Stromal cell of bone marrow (primary cell): ENCODE measurements around the gene DNAJC5.
"Not testable (repeated sequence)": the region's sequence is repeated elsewhere in the genome, so short reads cannot be mapped to it uniquely, and the experiment has no call there.

Source experiments
- DNase-seq: peaks from one replicate; pipeline ENCODE4 v3.0.0-alpha.2; 2012; ENCODE audit warnings: low read depth

DNAJC5 gene

DNA sequence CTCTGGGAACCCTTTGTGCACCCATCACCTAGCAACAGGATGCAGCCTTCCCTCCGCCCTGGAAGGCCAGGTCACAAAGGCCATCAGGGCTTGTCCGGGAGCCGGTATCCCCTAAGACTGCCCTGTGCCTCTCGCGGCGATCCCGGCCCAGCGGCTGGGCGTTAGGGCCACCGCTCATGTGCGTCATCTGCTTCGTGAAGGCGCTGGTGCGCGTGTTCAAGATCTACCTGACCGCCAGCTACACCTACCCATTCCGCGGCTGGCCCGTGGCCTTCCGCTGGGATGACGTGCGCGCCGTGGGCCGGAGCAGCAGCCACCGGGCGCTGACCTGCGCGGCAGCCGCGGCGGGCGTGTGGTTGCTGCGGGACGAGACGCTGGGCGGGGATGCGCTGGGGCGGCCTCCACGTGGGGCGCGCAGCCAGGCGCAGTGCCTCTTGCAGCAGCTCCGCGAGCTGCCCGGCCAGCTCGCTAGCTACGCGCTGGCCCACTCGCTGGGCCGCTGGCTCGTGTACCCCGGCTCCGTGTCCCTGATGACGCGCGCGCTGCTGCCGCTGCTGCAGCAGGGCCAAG is 33.5 kb upstream of the DNAJC5 start, which contains the start of gene ABHD16B:
Gene ABHD16B, plus strand, starts transcription at position 134 of the 570 bp plus-strand sequence. Its CDS starts 43 bp downstream, at position 177.
- DNase-seq = no peak

DNA sequence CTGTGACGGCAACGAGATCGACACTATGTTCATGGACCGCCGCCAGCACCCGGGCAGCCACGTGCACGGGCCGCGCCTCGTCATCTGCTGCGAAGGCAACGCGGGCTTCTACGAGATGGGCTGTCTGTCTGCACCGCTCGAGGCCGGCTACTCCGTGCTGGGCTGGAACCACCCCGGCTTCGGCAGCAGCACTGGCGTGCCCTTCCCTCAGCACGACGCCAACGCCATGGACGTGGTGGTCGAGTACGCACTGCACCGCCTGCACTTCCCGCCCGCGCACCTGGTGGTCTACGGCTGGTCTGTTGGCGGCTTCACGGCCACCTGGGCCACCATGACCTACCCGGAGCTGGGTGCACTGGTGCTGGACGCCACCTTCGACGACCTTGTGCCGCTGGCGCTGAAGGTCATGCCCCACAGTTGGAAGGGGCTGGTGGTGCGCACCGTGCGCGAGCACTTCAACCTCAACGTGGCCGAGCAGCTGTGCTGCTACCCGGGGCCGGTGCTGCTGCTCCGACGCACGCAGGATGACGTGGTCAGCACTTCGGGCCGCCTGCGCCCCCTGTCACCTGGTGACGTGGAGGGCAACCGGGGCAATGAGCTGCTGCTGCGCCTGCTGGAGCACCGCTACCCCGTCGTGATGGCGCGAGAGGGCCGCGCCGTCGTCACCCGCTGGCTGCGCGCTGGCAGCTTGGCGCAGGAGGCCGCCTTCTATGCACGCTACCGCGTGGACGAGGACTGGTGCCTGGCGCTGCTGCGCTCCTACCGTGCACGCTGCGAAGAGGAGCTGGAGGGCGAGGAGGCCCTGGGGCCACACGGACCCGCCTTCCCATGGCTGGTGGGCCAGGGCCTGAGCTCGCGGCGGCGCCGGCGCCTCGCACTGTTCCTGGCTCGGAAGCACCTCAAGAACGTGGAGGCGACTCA is 32.7 kb upstream of the DNAJC5 start:
- no peak for DNase-seq

DNA sequence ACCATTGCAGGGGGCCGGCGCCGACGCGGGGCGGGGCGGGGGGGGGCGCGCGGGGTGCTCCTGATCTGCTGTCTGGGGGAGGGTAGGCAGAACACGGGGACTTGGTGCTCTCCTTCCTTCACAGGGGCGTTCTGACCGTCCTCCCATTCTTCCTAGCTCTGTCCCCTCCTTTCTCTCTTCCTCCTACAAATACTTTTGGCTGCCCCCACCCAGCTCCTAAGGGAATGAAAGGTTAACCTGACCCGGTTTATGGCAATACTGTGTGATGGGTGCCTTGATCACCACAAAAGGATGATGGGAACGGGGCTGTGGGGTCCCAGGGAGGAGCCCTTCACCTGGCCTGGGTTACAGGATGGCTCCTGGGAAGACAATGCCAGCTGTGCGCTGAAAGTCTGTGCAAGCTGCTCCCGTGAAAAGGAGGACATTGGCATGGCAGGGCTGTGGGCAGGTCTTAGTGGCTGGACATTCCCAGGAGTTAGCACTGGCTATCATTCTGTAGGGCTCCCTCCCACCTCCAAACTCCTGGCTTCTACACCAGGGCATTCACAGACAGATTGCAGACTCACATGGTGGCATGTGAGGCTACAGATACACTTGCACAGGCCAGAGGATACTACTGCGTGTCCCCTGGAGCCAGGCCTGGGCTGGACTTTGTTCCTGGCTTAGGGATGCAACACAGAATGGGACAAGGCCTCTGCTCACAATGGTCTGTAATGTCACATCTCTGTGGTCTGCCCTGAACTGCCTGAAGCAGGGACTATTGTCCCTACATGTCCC is 31.7 kb upstream of the DNAJC5 start:
- DNase-seq = no peak

DNA sequence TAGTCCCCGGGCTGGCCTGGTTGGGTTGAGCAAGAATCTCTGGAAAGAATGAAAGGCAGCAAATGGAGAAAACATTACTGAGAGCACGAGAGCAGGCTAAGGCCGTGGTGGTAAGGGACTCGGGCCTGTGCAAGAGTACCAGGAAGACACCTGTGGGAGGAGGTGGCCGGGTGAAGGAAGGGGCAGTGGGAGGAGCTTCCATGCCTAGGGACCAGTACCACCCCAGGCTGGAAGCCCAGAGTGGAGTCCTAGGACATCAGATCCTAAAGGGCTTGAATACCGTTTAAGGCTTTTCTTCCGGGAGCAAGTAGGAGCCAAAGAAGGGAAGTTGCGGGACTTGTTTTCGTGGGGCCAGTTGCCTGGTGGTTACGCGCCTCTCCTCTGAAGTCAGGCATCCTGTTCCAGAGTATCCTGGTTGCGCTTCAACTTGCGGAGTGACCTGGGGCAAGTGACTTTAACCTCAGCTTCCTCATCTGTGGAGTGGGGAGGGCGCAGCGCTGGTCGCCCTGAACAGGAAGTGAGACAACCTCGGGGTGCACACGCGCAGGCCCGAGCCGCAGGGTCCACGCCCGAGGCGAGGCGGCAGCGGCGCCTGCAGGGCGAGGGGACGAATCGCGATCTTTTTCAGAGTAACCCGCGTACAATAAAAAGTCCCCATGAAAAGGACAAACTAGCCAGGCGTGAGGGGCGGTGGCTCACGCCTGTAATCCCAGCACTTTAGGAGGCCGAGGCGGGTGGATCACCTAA is 31.0 kb upstream of the DNAJC5 start:
- DNase-seq = peak; percentile 72

DNA sequence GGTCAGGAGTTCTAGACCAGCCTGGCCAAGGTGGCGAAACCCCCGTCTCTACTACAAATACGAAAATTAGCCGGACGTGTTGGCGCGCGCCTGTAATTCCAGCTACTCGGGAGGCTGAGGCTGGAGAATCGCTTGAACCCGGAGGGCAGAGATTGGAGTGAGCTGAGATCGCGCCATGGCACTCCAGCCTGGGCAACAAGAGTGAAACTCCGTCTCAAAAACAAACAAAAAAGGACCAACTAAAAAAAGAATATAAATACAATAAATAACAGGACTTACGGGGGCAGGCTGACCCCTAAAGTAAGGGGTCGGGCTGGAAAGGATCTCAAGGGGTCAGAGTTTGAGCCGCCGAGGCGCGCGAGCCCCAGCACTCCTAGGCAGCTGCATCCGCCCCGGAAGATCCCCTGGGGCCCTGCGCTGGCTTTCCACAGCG is 30.4 kb upstream of the DNAJC5 start:
- DNase-seq = no peak

DNA sequence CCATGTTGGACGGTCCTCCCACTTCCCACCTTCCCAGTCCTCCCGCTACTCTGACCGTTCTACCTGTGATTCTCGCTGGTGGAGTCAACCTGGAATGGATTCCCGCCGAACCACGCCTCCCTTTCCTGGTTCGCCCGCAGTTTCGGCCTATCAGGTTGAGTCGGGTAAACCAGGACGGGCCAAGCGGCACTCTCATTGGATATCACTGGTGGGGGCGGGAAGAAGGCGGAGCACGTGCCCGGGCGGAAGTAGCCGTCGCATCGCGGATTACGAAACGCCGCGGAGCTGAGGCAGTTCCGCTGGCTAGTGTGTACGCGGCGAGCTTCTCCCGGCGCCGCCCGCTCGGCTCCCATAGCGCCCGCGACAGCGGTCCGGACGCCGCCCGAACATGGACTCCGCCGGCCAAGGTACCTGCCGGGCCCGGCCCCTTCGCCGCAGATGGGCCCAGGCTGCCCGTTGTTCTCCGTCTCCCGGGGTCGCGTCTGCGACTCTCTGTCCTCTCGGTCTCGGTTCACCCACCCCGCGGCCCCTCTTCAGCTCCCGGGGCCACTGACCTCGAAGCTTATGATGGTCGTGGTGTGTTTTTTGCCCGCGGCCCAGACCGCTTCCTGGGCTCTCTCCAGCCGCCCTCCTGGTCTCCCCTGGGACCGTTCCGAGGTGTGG is 29.8 kb upstream of the DNAJC5 start, which contains the start of gene TPD52L2:
Gene TPD52L2, plus strand, starts transcription at position 293 of the 663 bp plus-strand sequence. Its CDS starts 96 bp downstream, at position 389.
- DNase-seq = peak; percentile 97

DNA sequence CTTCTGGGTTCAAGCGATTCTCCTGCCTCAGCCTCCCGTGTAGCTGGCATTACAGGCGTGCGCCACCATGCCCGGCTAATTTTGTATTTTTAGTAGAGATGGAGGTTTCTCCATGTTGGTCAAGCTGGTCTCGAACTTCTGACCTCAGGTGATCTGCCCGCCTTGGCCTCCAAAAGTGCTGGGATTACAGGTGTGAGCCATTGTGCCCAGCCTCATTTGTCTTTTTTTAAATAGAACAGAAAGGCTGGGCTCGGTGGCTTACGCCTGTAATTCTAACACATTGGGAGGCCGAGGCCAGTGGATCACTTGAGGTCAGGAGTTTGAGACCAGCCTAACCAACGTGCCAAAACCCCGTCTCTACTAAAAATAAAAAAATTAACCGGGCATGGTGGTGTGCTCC is 27.9 kb upstream of the DNAJC5 start:
- not testable (repeated sequence) for DNase-seq

DNA sequence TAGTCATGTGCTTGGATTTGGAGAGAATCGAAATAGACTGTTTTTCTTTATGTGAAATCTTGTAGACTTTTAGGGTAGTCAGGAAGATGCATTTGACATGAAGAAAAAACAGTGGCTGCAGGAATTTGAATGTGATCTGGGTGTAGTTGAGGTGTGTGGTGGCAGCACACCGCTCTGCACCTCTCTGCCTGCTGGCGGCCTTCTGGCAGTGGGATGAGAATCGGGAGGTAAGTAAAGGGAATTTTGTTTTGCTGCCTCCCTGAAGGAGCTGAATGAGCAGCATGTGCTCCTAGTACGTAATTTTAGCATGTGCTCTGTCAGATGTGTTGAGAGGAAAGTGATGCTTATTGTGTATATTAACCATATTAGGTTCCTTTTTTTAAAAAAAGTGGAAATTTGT is 26.7 kb upstream of the DNAJC5 start:
- no peak for DNase-seq

DNA sequence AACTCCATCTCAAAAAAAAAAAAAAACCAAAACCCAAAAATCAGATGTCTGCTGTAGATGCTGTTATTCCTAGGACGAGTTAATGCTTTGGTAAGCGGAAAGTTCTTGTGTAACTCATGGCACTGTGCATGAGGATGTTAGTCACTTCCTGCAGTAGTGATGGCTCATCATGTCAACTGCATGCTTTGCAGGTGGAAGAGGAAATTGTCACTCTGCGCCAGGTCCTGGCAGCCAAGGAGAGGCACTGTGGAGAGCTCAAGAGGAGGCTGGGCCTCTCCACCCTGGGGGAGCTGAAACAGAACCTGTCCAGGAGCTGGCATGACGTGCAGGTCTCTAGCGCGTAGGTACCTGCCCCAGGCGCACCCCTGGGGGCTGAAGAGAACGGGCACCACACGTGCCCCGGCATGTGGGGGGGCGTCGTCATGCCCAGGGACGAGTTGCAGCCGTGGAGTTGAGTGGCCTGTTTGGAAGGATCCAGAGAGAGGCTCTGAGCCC is 21.4 kb upstream of the DNAJC5 start:
- DNase-seq = peak; percentile 70

DNA sequence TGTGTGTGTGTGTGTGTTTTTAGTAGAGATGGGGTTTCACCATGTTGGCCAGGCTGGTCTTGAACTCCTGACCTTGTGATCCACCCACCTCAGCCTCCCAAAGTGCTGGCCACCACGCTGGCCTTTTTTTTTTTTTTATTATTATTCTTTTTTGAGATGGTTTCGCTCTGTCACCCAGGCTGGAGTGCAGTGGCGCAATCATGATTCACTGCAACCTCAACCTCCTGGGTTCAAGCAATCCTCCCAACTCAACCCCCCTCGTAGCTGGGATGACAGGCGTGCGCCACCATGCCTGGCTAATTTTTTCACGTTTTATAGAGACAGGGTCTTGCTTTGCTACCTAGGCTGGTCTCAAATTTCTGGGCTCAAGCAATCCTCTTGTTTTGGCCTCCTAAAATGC is 20.7 kb upstream of the DNAJC5 start:
- DNase-seq = not testable (repeated sequence)

DNA sequence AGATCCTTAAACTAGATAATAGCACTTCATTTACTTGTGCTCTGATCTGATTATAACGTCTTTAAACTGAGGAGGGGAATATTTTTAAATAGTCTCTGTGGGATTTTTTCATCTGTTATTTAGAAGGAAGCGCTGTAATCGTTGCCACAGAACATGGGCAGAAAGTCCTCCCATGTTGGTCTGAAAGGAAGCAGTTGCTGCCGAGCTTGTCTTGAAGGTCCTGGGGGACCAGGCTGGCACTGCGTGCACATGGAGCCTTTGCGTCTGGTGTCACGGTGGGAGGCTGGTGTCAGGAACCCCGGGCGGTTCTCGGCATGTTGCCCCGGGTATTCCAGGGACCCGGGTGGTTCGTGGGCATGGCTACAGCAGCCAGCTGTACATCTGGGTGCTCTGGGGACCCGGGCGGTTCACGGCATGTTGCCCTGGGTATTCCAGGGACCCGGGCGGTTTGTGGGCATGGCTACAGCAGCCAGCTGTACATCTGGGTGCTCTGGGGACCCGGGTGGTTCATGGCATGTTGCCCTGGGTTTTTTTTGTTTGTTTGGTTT is 18.4 kb upstream of the DNAJC5 start:
- no peak for DNase-seq

DNA sequence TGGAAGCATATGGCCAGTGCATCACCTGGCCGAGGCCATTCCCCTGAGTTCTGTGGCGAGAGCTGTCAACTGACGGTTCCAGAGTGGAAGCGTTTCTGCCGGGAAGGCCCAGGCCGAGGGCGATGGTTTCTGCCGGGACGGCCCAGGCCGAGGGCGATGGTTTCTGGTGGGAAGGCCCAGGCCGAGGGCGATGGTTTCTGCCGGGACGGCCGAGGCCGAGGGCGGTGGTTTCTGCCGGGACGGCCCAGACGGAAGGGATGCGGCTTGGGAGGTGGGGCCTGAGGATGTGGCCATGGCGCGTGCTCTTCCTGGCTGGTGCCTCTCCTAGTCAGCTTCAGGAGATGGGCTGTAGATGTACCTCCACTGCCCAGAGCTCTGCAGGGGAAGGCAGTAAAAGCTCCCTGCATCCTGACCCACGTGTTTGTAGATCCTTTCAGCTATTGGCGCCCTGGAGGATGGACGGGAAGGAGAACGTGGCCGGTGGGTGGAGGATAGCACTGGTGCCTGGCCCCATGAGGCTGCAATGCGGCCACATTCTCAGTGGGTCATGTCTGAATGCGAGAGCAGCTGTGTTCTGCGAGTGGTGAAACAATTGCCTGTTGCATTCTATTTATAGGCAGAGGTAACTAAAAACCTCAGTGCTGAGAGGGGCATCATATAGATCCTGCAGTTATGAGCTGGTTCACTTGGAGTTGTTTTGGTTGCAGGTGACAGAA is 17.0 kb upstream of the DNAJC5 start:
- DNase-seq = no peak

DNA sequence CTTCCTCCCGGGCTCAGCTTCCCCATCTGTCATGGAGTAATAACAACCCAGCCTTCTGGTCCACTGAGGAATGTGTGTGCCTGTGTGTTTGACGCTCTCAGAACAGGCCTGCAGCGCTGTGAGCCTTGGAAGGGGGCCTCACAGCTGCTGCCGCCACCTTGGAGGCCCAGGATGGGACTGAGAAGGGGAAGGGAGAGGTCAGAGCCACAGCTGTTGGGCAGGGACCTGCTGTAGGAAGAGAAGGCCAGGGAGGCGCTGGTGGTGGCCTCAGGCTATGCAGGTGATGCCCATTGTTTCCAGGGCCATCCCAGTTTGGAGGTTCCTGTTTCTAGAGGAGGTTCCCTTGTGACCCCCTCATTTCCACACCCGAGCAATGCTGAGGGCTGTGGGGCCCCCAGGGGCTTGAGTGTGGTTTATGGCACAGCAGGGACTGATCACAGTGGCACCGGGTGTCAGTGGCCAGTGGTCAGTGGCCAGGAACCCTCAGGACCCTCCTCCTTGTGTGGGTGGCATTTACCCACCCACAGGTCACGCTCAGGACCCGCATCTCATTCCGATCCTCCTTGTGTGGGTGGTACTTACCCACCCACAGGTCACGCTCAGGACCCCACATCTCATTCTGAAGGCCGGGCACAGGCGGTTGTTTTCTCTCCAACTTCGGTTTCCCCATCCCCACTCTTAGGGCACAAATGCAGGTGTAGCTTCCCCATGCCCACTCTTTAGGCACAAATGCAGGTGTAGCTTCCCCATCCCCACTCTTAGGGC is 15.8 kb upstream of the DNAJC5 start:
- DNase-seq = no peak

DNA sequence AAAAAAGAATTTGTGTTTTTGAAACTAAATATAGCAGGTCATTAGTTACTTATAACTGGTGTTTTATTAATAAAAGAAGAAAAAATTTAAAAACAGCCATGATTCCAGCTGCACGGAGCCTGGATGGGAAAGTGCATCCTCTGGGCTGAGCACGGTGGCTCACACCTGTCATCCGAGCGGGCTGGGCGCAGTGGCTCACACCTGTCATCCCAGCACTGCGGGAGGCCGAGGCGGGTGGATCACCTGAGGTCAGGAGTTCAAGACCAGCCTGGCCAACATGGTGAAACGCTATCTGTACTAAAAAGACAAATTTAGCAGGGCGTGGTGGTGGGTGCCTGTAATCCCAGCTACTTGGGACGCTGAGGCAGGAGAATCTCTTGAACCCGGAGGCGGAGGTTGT is 14.0 kb upstream of the DNAJC5 start:
- not testable (repeated sequence) for DNase-seq

DNA sequence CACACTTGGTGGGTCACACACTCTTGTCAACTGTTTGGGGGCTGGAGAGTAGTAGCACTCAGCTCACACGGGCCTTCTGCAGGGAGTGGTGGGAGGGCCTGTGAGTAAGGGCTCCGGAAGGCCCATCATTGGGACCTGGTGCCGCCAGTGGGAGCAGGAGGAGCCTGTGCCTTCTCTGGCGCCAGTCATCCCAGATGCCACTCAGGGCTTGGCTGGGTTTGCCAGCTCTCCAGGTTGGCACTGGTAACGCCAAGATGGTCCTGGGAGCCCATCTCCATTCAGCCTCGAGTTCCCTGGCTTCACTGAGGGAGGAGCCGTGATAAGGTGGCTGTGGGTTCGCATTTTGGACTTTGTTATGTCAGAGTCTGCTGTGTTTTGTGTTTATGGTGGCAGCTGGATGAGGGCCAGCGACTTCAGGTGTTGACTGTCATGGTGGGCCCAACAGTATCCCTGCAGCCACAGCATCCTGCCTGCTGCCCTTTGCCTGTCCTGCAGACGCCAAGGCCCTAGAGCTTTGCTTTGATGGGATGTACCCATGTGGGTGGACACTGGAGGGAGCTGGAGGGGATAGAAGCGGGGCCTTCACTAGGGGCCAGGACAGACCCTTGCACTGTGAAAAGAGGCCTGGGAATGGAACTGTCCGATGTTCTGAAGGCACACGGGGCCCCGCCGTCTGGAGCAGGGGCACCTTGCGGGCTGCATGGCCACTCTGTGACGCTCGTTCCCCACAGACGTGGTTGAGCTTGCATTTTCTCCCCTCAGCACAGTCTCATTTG is 13.3 kb upstream of the DNAJC5 start:
- no peak for DNase-seq

DNA sequence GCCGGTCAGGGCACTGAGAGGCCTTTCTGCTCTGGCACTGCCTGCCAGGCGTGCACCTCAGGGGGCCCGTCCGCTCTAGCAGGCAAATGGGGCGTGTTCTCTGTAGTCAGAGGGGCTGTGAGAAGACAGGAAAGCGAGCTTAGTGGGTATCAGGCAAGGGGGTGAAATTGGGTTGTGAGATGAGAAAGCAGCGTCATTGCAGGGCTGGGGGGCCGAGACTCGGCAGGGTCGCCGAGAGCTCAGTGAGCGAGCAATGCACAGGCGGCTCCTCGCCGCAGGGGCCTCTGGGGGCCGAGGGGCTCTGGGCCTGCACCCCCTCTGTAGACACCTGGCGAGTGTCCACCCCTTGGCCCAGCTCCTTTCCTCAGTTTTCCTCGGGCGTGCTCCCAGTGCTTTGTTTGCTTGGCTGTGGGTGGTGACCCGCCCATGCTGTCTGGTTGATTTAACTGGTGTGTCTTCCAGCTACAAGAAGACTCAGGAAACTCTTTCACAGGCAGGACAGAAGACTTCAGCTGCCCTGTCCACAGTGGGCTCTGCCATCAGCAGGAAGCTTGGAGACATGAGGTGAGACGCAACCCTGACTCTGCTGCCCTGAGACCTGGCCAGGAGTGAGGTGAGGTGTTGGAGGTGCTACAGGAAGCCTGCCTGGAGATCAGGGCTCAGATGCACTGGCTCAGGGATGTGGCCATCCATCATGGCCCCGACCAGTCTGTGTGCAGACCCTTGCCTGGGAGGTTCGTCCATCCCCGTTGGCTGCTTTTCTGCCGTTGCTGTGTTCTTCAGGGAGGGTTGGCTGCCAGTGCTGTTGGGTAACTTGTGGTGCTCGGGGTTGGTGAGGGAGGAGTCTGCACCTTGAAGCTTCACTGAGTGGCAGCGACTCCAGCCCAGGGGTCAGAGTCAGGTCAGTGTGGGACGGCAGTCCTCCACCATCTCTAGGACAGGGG is 12.4 kb upstream of the DNAJC5 start:
- no peak for DNase-seq

DNA sequence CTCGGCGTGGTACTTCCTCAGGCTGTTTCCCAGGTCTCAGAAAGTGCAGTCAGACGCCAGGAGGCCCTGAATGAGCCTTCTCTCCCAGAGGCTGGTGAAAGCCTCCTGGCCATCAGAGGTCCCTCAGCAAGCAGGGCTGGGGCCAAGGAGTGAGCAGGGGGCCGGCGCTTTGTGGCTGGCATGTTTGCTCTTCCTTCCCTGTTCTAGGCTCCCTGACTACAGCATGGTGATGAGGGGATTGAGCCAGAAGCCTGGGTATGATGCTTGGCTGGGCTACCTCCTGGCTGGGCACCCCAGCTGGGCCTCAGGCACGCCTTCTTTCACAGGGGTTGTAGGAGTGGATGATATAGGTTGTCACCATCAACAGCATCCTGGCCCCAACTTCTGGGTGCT is 11.7 kb upstream of the DNAJC5 start:
- no peak for DNase-seq
